Measurements from ENCODE around the gene CHID1. TPM values are rescaled to one million over a fixed set of nuclear protein-coding genes. Genes with fewer than 3 reads are reported as not detected.

CHID1 gene
- total RNA-seq, 1 donor from 2014 or later, result 46.8 TPM

- no peak for DNase-seq (ENCODE audit: low read depth, low spot score)
Observed at GRCh38 chr11:837189-837989, 73.2 kb downstream of the CHID1 start.

GRCh38 chr11:836700-837099 is 73.9 kb downstream of the CHID1 start:
- DNase-seq (ENCODE audit: low read depth, low spot score), result no peak

GRCh38 chr11:836274-836673 is 74.3 kb downstream of the CHID1 start:
- DNase-seq (ENCODE audit: low read depth, low spot score), result no peak

GRCh38 chr11:834371-835316 is 76.0 kb downstream of the CHID1 start:
- peak; percentile 66 for DNase-seq (ENCODE audit: low read depth, low spot score)

GRCh38 chr11:833849-834311 is 76.7 kb downstream of the CHID1 start:
- DNase-seq (ENCODE audit: low read depth, low spot score), result no peak

- DNase-seq (ENCODE audit: low read depth, low spot score), result no peak
Observed at GRCh38 chr11:833114-833791, 77.4 kb downstream of the CHID1 start.

GRCh38 chr11:832529-833113 is 78.0 kb downstream of the CHID1 start, which contains the start of gene CD151:
Gene CD151, plus strand, starts transcription at chr11:832952. Its CDS starts 3,118 bp downstream, at chr11:836070.
- no peak for DNase-seq (ENCODE audit: low read depth, low spot score)

GRCh38 chr11:831961-832528 is 78.6 kb downstream of the CHID1 start:
- DNase-seq (ENCODE audit: low read depth, low spot score), result no peak

- DNase-seq (ENCODE audit: low read depth, low spot score), result no peak
Observed at GRCh38 chr11:831118-831864, 79.3 kb downstream of the CHID1 start.

GRCh38 chr11:830295-831117 is 80.1 kb downstream of the CHID1 start:
- no peak for DNase-seq (ENCODE audit: low read depth, low spot score)

GRCh38 chr11:829847-830294 is 80.7 kb downstream of the CHID1 start:
- DNase-seq (ENCODE audit: low read depth, low spot score), result no peak

GRCh38 chr11:829176-829846 is 81.3 kb downstream of the CHID1 start:
- DNase-seq (ENCODE audit: low read depth, low spot score), result peak; percentile 63

- no peak for DNase-seq (ENCODE audit: low read depth, low spot score)
Observed at GRCh38 chr11:828506-829175, 82.0 kb downstream of the CHID1 start.

- DNase-seq (ENCODE audit: low read depth, low spot score), result no peak
Observed at GRCh38 chr11:827897-828192, 82.8 kb downstream of the CHID1 start, which contains the start of gene CRACR2B. Gene CRACR2B, plus strand, starts transcription at chr11:827919. Its CDS starts 689 bp downstream, at chr11:828608.

GRCh38 chr11:827146-827896 is 83.3 kb downstream of the CHID1 start:
- no peak for DNase-seq (ENCODE audit: low read depth, low spot score)

- DNase-seq (ENCODE audit: low read depth, low spot score), result no peak
Observed at GRCh38 chr11:826836-827145, 83.8 kb downstream of the CHID1 start.

- no peak for DNase-seq (ENCODE audit: low read depth, low spot score)
Observed at GRCh38 chr11:826227-826621, 84.4 kb downstream of the CHID1 start.

Measured in pulmonary artery endothelial cell (primary cell).